GM10847 (cell line): ENCODE measurements around the gene STK24.

Source experiments
- POLR2A ChIP-seq: IDR thresholded peaks from 2 replicates; pipeline ENCODE4 v1.6.1; 2011; ENCODE audit not compliant: insufficient read length; ENCODE audit errors: extremely low read depth

The STK24 gene

GRCh38 chr13:98473135-98473787, 103.6 kb downstream of the STK24 start:
- no peak for TF ChIP-seq POLR2A

- no peak for TF ChIP-seq POLR2A
Observed at GRCh38 chr13:98471934-98472333, 105.0 kb downstream of the STK24 start.

GRCh38 chr13:98470920-98471319, 106.0 kb downstream of the STK24 start:
- no peak for TF ChIP-seq POLR2A

GRCh38 chr13:98468929-98469328, 108.0 kb downstream of the STK24 start:
- TF ChIP-seq POLR2A = no peak

GRCh38 chr13:98468361-98468760, 108.5 kb downstream of the STK24 start:
- TF ChIP-seq POLR2A = no peak

GRCh38 chr13:98467263-98467985, 109.5 kb downstream of the STK24 start:
- TF ChIP-seq POLR2A = no peak

- TF ChIP-seq POLR2A = no peak
Observed at GRCh38 chr13:98466634-98467236, 110.2 kb downstream of the STK24 start.

- no peak for TF ChIP-seq POLR2A
Observed at GRCh38 chr13:98462946-98463345, 114.0 kb downstream of the STK24 start.

- TF ChIP-seq POLR2A = no peak
Observed at GRCh38 chr13:98462241-98462882, 114.5 kb downstream of the STK24 start.

- no peak for TF ChIP-seq POLR2A
Observed at GRCh38 chr13:98461486-98462240, 115.2 kb downstream of the STK24 start.

- no peak for TF ChIP-seq POLR2A
Observed at GRCh38 chr13:98460516-98460915, 116.4 kb downstream of the STK24 start.

GRCh38 chr13:98459721-98460370, 117.1 kb downstream of the STK24 start:
- no peak for TF ChIP-seq POLR2A

- TF ChIP-seq POLR2A = no peak
Observed at GRCh38 chr13:98459171-98459681, 117.7 kb downstream of the STK24 start.

- no peak for TF ChIP-seq POLR2A
Observed at GRCh38 chr13:98458431-98458830, 118.5 kb downstream of the STK24 start.
